Right lobe of liver (tissue), 6 donors: ENCODE measurements around the gene INAFM2. TPM values are rescaled to one million over a fixed set of nuclear protein-coding genes. Genes with fewer than 3 reads are reported as not detected.
A peak's percentile ranks its signal among the peaks of the same experiment; 100 is the strongest.

Experiments
- ATAC-seq, 4 donors: fragments of 200-7000 bp; cut with Tn5 transposase; one replicate each; pipeline ENCODE4 v1.9.1; 2020; ENCODE audit warnings: mild to moderate bottlenecking in 4 of 4, moderate library complexity in 4 of 4
- DNase-seq, 3 donors: peaks; one replicate each; pipeline ENCODE4 v3.0.0-alpha.2; 2020
- H3K27ac ChIP-seq, 3 donors: fragments of 200-600 bp; one replicate each; pipeline ENCODE4 v1.8.0; 2022
- H3K27me3 ChIP-seq, 2 donors: fragments of 200-600 bp; one replicate each; pipeline ENCODE4 v1.8.0; 2022
- H3K36me3 ChIP-seq, 4 donors: fragments of 200-600 bp; sonication (generic) in 1 of 4; one replicate each; pipeline versions ENCODE4 v1.5.1 to v1.8.0; 2017 to 2022; ENCODE audit warnings: control low read depth in 1 of 4
- H3K4me1 ChIP-seq, 4 donors: fragments of 200-600 bp; sonication (generic) in 1 of 4; one replicate each; pipeline versions ENCODE4 v1.5.1 to v1.8.0; 2017 to 2022; ENCODE audit warnings: control low read depth in 1 of 4
- H3K4me3 ChIP-seq, 3 donors: fragments of 200-600 bp; one replicate each; pipeline ENCODE4 v1.8.0; 2022
- H3K9me3 ChIP-seq, 4 donors: fragments of 200-600 bp; sonication (generic) in 1 of 4; one replicate each; pipeline versions ENCODE4 v1.5.1 to v1.8.0; 2017 to 2022; ENCODE audit warnings: control low read depth in 1 of 4
- CTCF ChIP-seq, 4 donors: fragments of 200-600 bp in 3 of 4; fragments of 450-650 bp in 1 of 4; IDR thresholded peaks; one replicate each; pipeline versions ENCODE4 v1.5.1 to v1.8.0; 2016 to 2022; ENCODE audit warnings: antibody characterized with exemption in 4 of 4, mild to moderate bottlenecking in 2 of 4
- POLR2A ChIP-seq: fragments of 450-650 bp; IDR thresholded peaks from one replicate; pipeline ENCODE4 v1.6.1; 2017; ENCODE audit warnings: antibody characterized with exemption, mild to moderate bottlenecking
- WGBS: methylation state at CpG from one replicate; pipeline ENCODE4 v1.1.6; 2018; ENCODE audit warnings: low coverage, low lambda C conversion rate; ENCODE audit not compliant: insufficient coverage; ENCODE audit errors: missing lambda C conversion rate; 5-methylcytosine and 5-hydroxymethylcytosine counted together
- intact Hi-C, 2 donors: fragments of 100-400 bp; cut with DNase I; formaldehyde crosslinking; loops; one replicate each; pipeline versions ENCODE4 v1.11.2 to v1.14.1; 2022
- total RNA-seq, 6 experiments: library from RNA; depleted of rRNA in 2 of 6; stranded (reverse); fragments of >200 nt in 2 of 6; fragmentation: NEBNext Ultra II Directional in 3 of 6; extraction: Animal tissue kit (Norgen Biotek cat#: 25700) in 3 of 6; gene quantifications; one replicate each; pipeline versions ENCODE4 v1.1.0 to v1.2.4, GENCODE V29; 2016 to 2023
- donor health status: DM: no; HTN: yes; CAD: no.
- donor health status: DM: no; HTN: no; CAD: no.
- donor health status: DM: no; HTN: no; CAD: no.
- donor health status: DM: no; HTN: yes; CAD: no.
- donor health status: DM: no; HTN: yes; CAD: no.

INAFM2 gene
- total RNA-seq, 6 experiments from 2014 or later: 4.6 to 8.7 (median 5.8) TPM

GRCh38 chr15:40342416-40343320 is 19.2 kb downstream of the INAFM2 start:
- Histone ChIP-seq H3K27ac (peak overlapping the region in 1 of 3 donors; percentile 22), H3K9me3 (no peaks in the 10 kb centered on the region), H3K36me3 (no peaks in the 10 kb centered on the region), H3K27me3 (no peaks in the 10 kb centered on the region), H3K4me3 (no peak overlapping the region), H3K4me1 (peaks cover 0 to 21% (median 9%) of the 10 kb centered on the region in 4 donors)
- intact Hi-C loops: loop anchor here in 1 of 2 donors (10.0 kb wide), 1 partner anchor 82 kb away; no protein-coding TSS in a partner anchor
- ATAC-seq (no peak), DNase-seq (no peak)
- no peak for TF ChIP-seq POLR2A
- TF ChIP-seq CTCF (IDR thresholded peaks at IDR 0.05): no peak
- 38% methylated on average over 3 of the region's 7 CpGs for WGBS

GRCh38 chr15:40343512-40343911 is 20.0 kb downstream of the INAFM2 start:
- Histone ChIP-seq H3K9me3 (no peaks in the 10 kb centered on the region), H3K4me3 (no peak overlapping the region), H3K27me3 (no peaks in the 10 kb centered on the region), H3K27ac (no peak overlapping the region), H3K36me3 (no peaks in the 10 kb centered on the region), H3K4me1 (peaks cover 0 to 21% (median 9%) of the 10 kb centered on the region in 4 donors)
- ATAC-seq (peak in 2 of 4 donors; percentile 8 to 21), DNase-seq (no peak)
- intact Hi-C loops: loop anchor here in 1 of 2 donors (10.0 kb wide), 1 partner anchor 81 kb away; no protein-coding TSS in a partner anchor
- WGBS: 70% methylated on average over 10 of the region's 10 CpGs
- no peak for TF ChIP-seq POLR2A
- no peak for TF ChIP-seq CTCF (IDR thresholded peaks at IDR 0.05)

- Histone ChIP-seq H3K36me3 (no peaks in the 10 kb centered on the region), H3K27ac (no peak overlapping the region), H3K9me3 (no peaks in the 10 kb centered on the region), H3K4me1 (peaks cover 0 to 21% (median 9%) of the 10 kb centered on the region in 4 donors), H3K4me3 (no peak overlapping the region), H3K27me3 (no peaks in the 10 kb centered on the region)
- DNase-seq (no peak), ATAC-seq (no peak)
- no peak for TF ChIP-seq CTCF (IDR thresholded peaks at IDR 0.05)
- no peak for TF ChIP-seq POLR2A
- 31% methylated on average over 4 of the region's 6 CpGs for WGBS
- intact Hi-C loops: loop anchor here in 1 of 2 donors (10.0 kb wide), 1 partner anchor 81 kb away; no protein-coding TSS in a partner anchor
Measured at GRCh38 chr15:40344217-40344616, 20.7 kb downstream of the INAFM2 start.

- H3K4me3 ChIP-seq: no peak overlapping the region
Measured at GRCh38 chr15:40344631-40345120, 21.2 kb downstream of the INAFM2 start.

More at GRCh38 chr15:40344631-40345120, 21.2 kb downstream of the INAFM2 start:
- no peak for TF ChIP-seq POLR2A
- TF ChIP-seq CTCF (IDR thresholded peaks at IDR 0.05): peak; percentile 72 to 83 (median 78)
- Histone ChIP-seq H3K4me1 (peaks cover 0 to 18% (median 8%) of the 10 kb centered on the region in 4 donors), H3K9me3 (no peaks in the 10 kb centered on the region), H3K27ac (no peak overlapping the region), H3K27me3 (no peaks in the 10 kb centered on the region), H3K36me3 (no peaks in the 10 kb centered on the region)
- 11% methylated on average over 9 of the region's 15 CpGs for WGBS
- DNase-seq (peak; percentile 58 to 76 (median 67)), ATAC-seq (peak; percentile 40 to 55 (median 48))
- intact Hi-C loops: loop anchor here in 1 of 2 donors (10.0 kb wide), 1 partner anchor 80 kb away; no protein-coding TSS in a partner anchor
